Brain microvascular endothelial cell (primary cell): ENCODE results near the gene LCN15.

ENCODE experiments used
- DNase-seq: peaks from one replicate; pipeline ENCODE4 v3.0.0-alpha.2; 2020
- H3K27ac ChIP-seq: fragments of 250-450 bp; sonication (Bioruptor Pico); 2 replicates; pipeline ENCODE4 v1.5.1; 2020; ENCODE audit warnings: mild to moderate bottlenecking, moderate library complexity
- H3K27me3 ChIP-seq: fragments of 250-450 bp; sonication (Bioruptor Pico); replicated peaks from 2 replicates; pipeline ENCODE4 v1.5.1; 2020; ENCODE audit warnings: mild to moderate bottlenecking
- H3K36me3 ChIP-seq: fragments of 250-450 bp; sonication (Bioruptor Pico); replicated peaks from 2 replicates; pipeline ENCODE4 v1.5.1; 2020; ENCODE audit warnings: mild to moderate bottlenecking
- H3K4me3 ChIP-seq: 2 replicates; pipeline ENCODE4 v1.5.1; 2011; ENCODE audit warnings: low read depth, mild to moderate bottlenecking, control low read depth, low read length, moderate library complexity
- CTCF ChIP-seq: IDR thresholded peaks from 2 replicates; pipeline ENCODE4 v1.5.1; 2011; ENCODE audit warnings: low read depth, mild to moderate bottlenecking, moderate library complexity, low read length, control low read depth, inconsistent platforms; ENCODE audit errors: missing control alignments
- in situ Hi-C: cut with HindIII; loops from 2 replicates; pipeline ENCODE4 v1.10.0; 2017; ENCODE audit warnings: low sequenced_read_pairs, low pct_ligation_motif_present

The LCN15 gene

GRCh38 chr9:136721339-136722092, 42.8 kb downstream of the LCN15 start:
- H3K4me3 ChIP-seq: no peak overlapping the region
- peaks cover 39% of the 10 kb centered on the region for H3K36me3 ChIP-seq
- no peaks in the 10 kb centered on the region for H3K27me3 ChIP-seq
- no peak for TF ChIP-seq CTCF
- H3K27ac ChIP-seq: no peak overlapping the region
- peak; percentile 78 for DNase-seq
- in situ Hi-C loops: no loop called here

GRCh38 chr9:136720898-136721338, 43.4 kb downstream of the LCN15 start:
- TF ChIP-seq CTCF: no peak
- no peak overlapping the region for H3K4me3 ChIP-seq
- no peak for DNase-seq
- H3K27me3 ChIP-seq: no peaks in the 10 kb centered on the region
- in situ Hi-C loops: no loop called here
- H3K27ac ChIP-seq: peak overlapping the region; percentile 6
- H3K36me3 ChIP-seq: peaks cover 33% of the 10 kb centered on the region

GRCh38 chr9:136720251-136720897, 43.9 kb downstream of the LCN15 start:
- H3K36me3 ChIP-seq: peaks cover 28% of the 10 kb centered on the region
- no peak overlapping the region for H3K4me3 ChIP-seq
- no peaks in the 10 kb centered on the region for H3K27me3 ChIP-seq
- no peak for TF ChIP-seq CTCF
- in situ Hi-C loops: no loop called here
- H3K27ac ChIP-seq: no peak overlapping the region
- DNase-seq: no peak

GRCh38 chr9:136719195-136719880, 45.0 kb downstream of the LCN15 start:
- peak; percentile 8 for TF ChIP-seq CTCF
- Histone ChIP-seq H3K4me3 (no peak overlapping the region), H3K36me3 (peaks cover 20% of the 10 kb centered on the region), H3K27me3 (no peaks in the 10 kb centered on the region), H3K27ac (no peak overlapping the region)
- in situ Hi-C loops: no loop called here
- no peak for DNase-seq

- Histone ChIP-seq H3K36me3 (peaks cover 12% of the 10 kb centered on the region), H3K27me3 (no peaks in the 10 kb centered on the region), H3K4me3 (no peak overlapping the region), H3K27ac (no peak overlapping the region)
- TF ChIP-seq CTCF: no peak
- in situ Hi-C loops: no loop called here
- DNase-seq: no peak
Measured at GRCh38 chr9:136718345-136719194, 45.7 kb downstream of the LCN15 start.
